OCI-LY3 (cell line): Measurements from ENCODE around the gene RBM4B.

Experiments used
- H2AFZ ChIP-seq: fragments of 200-600, 300-600 bp; shearing (Covaris generic); 2 replicates; pipeline ENCODE4 v1.6.0; 2014; ENCODE audit warnings: antibody characterized with exemption, low read depth, low read length
- H3K27ac ChIP-seq: fragments of 200-600, 300-600 bp; sonication (generic); 2 replicates; pipeline ENCODE4 v1.5.1; 2014; ENCODE audit warnings: mild to moderate bottlenecking, low read length, moderate library complexity, mixed read lengths
- H3K27me3 ChIP-seq: fragments of 200-600, 300-600 bp; sonication (generic); 2 replicates; pipeline ENCODE4 v1.6.1; 2014; ENCODE audit warnings: low read depth, low read length, mixed read lengths
- H3K36me3 ChIP-seq: fragments of 200-600, 300-600 bp; sonication (generic); replicated peaks from 2 replicates; pipeline ENCODE3; 2014; ENCODE audit warnings: low read depth, low read length, mixed read lengths
- H3K4me1 ChIP-seq: fragments of 300-600, 200-600 bp; sonication (generic); 2 replicates; pipeline ENCODE4 v1.6.1; 2014; ENCODE audit warnings: low read length, mixed read lengths
- H3K4me2 ChIP-seq: fragments of 200-600, 300-600 bp; sonication (generic); 2 replicates; pipeline ENCODE4 v1.6.1; 2014; ENCODE audit warnings: low read length, mixed read lengths
- H3K4me3 ChIP-seq: fragments of 300-600, 200-600 bp; sonication (generic); 2 replicates; pipeline ENCODE4 v1.5.1; 2014; ENCODE audit warnings: antibody characterized with exemption, mild to moderate bottlenecking, low read length, moderate library complexity
- H3K79me2 ChIP-seq: fragments of 300-600, 200-600 bp; shearing (Covaris generic); 2 replicates; pipeline ENCODE4 v1.6.1; 2014; ENCODE audit warnings: mild to moderate bottlenecking, low read length, mixed read lengths
- H3K9ac ChIP-seq: fragments of 300-600, 200-600 bp; shearing (Covaris generic); 2 replicates; pipeline ENCODE4 v1.6.0; 2014; ENCODE audit warnings: mild to moderate bottlenecking, low read length, moderate library complexity
- H3K9me3 ChIP-seq: fragments of 200-600, 300-600 bp; shearing (Covaris generic); 2 replicates; pipeline ENCODE4 v1.6.1; 2014; ENCODE audit warnings: low read length, mixed read lengths; ENCODE audit not compliant: insufficient read depth
- H4K20me1 ChIP-seq: fragments of 200-600, 300-600 bp; sonication (generic); 2 replicates; pipeline ENCODE4 v1.6.1; 2016; ENCODE audit warnings: low read length, mixed read lengths; ENCODE audit not compliant: insufficient read depth
- EZH2phosphoT487 ChIP-seq: fragments of 200-600 bp; shearing (Covaris generic); IDR thresholded peaks from 2 replicates; pipeline ENCODE4 v1.6.1; 2018; ENCODE audit warnings: antibody characterized with exemption, mixed run types, low read depth
- TF ChIP-seq, protein P1 (sequence below): fragments of 200-600, 300-600 bp; sonication (generic); IDR thresholded peaks from 2 replicates; pipeline ENCODE4 v1.5.1; 2014; ENCODE audit warnings: antibody characterized with exemption, low read length, low read depth

Gene RBM4B

DNA sequence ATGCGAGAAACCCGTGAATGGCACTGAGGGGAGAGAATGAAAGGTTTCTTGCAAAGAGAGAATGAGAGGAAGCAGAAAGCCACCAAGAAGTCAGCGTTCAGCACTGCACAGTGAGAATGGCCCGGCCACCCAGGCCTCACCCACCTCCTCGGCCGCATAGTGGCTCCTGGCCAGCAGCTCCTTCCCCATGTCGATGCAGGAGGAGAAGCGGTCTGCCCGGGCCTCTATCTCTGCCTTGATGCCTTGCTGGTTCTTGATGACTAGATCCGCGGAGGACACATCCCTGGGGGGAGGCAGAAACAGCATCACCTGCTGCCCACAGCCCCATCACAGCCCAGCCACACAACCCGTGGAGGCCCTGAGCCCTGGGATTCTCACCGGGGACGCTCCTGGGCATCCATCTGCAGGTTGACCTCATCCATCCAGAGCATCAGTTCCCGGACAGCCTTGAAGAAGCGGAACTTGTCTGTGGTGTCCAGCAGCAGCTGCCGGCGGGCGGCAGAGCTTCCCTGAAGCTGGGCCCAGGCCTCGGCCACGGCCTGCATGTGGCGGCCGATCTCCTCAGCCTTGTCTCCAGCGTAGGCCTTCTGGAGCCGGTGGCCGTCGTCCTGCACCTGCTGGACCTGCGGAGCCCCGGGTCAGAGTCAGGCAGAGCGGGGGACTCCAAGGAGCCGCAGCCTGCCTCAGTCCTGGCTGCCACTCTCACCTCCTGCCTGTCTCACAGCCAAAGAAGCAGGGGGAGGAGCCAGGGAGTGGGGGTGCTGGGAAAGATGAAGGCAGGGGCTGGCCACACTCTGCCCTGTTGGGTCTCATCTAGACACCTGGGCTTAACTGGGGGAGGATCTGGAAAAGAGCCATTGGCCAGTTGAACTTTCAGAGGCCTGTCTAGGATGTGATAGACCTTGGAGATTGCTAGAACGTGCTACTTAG lies 12.2 kb upstream of the RBM4B start:
- Histone ChIP-seq H3K9ac (no peak overlapping the region), H3K27me3 (no peaks in the 10 kb centered on the region), H3K4me3 (no peak overlapping the region), H3K79me2 (no peaks in the 10 kb centered on the region), H3K9me3 (no peaks in the 10 kb centered on the region), H4K20me1 (no peaks in the 10 kb centered on the region), H3K36me3 (peaks cover 33% of the 10 kb centered on the region), H3K27ac (no peak overlapping the region), H3K4me1 (peaks cover 2% of the 10 kb centered on the region), H2AFZ (no peak overlapping the region), H3K4me2 (no peak overlapping the region)
- TF ChIP-seq EZH2phosphoT487: no peak
- TF ChIP-seq, protein P1, sequence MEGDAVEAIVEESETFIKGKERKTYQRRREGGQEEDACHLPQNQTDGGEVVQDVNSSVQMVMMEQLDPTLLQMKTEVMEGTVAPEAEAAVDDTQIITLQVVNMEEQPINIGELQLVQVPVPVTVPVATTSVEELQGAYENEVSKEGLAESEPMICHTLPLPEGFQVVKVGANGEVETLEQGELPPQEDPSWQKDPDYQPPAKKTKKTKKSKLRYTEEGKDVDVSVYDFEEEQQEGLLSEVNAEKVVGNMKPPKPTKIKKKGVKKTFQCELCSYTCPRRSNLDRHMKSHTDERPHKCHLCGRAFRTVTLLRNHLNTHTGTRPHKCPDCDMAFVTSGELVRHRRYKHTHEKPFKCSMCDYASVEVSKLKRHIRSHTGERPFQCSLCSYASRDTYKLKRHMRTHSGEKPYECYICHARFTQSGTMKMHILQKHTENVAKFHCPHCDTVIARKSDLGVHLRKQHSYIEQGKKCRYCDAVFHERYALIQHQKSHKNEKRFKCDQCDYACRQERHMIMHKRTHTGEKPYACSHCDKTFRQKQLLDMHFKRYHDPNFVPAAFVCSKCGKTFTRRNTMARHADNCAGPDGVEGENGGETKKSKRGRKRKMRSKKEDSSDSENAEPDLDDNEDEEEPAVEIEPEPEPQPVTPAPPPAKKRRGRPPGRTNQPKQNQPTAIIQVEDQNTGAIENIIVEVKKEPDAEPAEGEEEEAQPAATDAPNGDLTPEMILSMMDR: no peak

DNA sequence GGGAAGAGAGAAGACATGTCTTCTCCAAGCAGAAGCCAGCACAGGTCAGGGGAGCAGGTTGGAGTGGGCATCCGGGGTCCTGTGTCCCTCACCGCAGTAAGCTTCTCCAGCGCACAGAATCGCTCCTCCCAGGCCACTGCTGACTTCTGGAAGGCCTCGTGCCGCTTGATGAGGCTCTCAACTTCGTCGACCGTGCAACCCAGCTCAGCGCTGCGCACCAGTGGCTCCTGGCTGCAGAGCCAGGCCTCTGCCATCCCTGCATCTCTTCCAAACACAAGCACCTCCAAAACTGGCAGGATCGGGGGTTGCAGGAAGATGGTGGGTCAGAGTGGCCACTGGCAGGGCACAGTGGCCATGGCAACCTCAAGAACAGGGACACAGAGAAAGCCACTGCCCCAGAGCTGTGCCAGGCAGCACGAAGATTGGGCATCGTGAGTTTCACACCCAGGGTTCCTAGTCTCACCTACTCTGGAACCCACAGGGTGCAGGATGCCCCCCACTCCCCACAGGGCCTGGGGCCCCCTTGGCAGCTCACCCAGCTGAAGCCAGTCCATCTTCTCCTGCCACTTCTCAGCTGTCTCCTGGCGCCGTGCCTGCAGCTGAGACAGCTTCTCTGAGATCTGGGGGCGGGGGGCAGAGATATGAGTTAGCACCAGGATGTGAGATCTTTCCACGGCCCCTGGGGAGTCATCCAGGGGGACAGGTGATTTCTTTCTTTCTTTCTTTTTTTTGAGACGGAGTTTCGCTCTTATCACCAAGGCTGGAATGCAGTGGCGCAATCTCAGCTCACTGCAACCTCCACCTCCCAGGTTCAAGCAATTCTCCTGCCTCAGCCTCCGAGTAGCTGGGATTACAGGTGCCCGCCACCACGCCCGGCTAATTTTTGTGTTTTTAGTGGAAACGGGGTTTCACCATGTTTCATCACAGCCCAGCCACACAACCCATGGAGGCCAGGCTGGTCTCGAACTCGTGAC lies 11.2 kb upstream of the RBM4B start:
- Histone ChIP-seq H3K79me2 (no peaks in the 10 kb centered on the region), H3K9ac (no peak overlapping the region), H3K36me3 (peaks cover 35% of the 10 kb centered on the region), H3K4me1 (no peaks in the 10 kb centered on the region), H3K4me3 (no peak overlapping the region), H3K4me2 (no peak overlapping the region), H4K20me1 (no peaks in the 10 kb centered on the region), H3K9me3 (no peaks in the 10 kb centered on the region), H3K27me3 (no peaks in the 10 kb centered on the region), H3K27ac (no peak overlapping the region), H2AFZ (no peak overlapping the region)
- TF ChIP-seq, protein P1: no peak
- TF ChIP-seq EZH2phosphoT487: no peak

DNA sequence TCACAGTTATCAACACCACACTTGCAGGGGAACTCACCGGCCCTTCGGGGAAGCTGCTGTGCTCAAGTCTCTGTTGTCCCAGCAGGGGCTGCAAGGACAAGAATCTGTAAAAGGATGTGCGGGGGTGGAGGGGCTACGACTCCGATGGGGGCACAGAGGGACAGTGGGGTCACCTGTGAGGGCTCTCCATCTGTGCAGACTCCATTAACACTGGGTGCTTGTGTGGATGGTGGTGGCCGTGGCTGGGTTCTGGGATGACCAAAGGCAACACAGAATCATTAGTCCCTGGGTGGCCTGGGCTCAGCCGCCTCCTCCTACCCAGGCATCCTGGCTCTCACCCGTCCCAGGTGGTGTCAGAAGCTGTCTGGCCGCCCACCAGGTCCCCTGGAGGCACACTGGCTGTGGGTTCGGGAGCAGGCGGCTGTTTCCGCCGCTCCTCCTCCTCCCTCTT lies 10.2 kb upstream of the RBM4B start:
- Histone ChIP-seq H3K36me3 (peaks cover 38% of the 10 kb centered on the region), H3K4me1 (no peaks in the 10 kb centered on the region), H3K4me3 (no peak overlapping the region), H3K27me3 (no peaks in the 10 kb centered on the region), H4K20me1 (no peaks in the 10 kb centered on the region), H3K27ac (no peak overlapping the region), H3K9ac (no peak overlapping the region), H2AFZ (no peak overlapping the region), H3K4me2 (no peak overlapping the region), H3K9me3 (no peaks in the 10 kb centered on the region), H3K79me2 (no peaks in the 10 kb centered on the region)
- TF ChIP-seq, protein P1: no peak
- no peak for TF ChIP-seq EZH2phosphoT487
